Right renal pelvis (tissue), 4 donors: ENCODE measurements around the gene MYO1D. TPM values are rescaled to one million over a fixed set of nuclear protein-coding genes. Genes with fewer than 3 reads are reported as not detected.
"Not testable (repeated sequence)": the region's sequence is repeated elsewhere in the genome, so short reads cannot be mapped to it uniquely, and the experiment has no call there.

Source experiments
- DNase-seq, 4 donors: peaks; one replicate each; pipeline ENCODE4 v3.0.0-alpha.2; 2013; ENCODE audit warnings: low read depth in 4 of 4, low spot score in 3 of 4, missing footprints in 1 of 4
- polyA plus RNA-seq, 4 donors: library from polyadenylated mRNA; unstranded; fragments of 120-200 nt; gene quantifications; one replicate each; pipeline ENCODE4 v1.2.1, GENCODE V29; 2013; ENCODE audit not compliant: insufficient read length in 4 of 4

MYO1D gene
- polyA plus RNA-seq, 4 donors = 28.6 to 33.3 (median 29.4) TPM

DNA sequence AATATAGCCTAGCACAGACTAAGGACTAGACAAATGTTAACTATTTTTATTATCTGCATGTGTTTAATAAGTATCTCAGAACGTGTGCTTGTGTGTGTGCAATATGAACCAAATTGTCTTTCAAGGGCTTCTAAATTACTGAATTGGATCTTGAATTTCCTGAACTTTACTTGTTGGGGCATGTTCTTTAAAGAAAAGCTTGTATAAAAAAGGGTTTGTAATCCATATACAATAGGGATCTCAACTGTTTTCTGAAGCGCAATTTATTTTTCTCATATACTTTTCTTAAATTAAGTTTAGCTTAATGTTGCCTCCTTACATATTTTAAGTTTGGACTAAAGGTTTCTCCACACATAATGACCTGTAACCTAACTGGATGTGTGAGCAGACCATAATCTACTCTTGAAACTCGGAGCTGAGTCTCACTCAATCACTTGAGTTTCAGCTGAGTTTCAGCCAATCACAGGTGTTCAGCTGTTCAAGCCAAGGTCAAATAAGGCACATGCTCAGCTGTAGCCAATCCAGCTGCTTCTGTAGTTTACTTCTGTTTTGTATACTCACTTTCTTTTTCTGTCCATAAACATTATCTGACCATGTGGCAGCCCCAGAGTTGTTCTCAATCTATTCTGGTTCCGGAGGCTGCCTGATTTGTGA, 317.8 kb downstream of the MYO1D start:
- DNase-seq = no peak

DNA sequence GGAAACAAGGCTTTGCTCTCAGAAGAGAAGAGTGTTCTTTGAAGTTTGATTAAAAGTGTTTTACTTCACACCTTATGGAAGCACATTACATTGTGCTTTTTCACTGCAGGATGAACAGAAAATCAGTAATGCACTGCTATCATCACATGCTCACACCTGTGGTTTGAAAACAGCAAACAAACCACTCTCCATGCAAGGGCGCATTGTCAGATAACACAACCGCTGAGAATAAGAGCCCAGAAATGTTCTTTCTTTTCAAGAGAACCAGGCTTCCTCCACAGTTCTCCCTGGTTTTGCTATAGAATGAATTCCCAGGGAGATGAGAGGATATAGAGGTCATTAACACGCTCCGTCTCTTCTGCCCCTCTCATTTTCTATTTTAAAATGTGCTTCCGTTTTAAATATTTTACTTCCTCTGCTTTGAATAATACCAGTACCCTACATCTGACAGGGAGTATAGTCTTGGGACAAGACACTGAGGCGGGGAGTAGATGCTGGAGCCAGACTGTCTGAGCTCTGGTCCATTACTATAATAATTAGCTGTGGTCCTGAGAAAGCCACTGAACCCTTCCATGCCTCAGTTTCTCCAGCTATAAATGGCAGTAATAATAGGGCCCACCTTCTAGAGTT, 318.5 kb downstream of the MYO1D start:
- DNase-seq = no peak

DNA sequence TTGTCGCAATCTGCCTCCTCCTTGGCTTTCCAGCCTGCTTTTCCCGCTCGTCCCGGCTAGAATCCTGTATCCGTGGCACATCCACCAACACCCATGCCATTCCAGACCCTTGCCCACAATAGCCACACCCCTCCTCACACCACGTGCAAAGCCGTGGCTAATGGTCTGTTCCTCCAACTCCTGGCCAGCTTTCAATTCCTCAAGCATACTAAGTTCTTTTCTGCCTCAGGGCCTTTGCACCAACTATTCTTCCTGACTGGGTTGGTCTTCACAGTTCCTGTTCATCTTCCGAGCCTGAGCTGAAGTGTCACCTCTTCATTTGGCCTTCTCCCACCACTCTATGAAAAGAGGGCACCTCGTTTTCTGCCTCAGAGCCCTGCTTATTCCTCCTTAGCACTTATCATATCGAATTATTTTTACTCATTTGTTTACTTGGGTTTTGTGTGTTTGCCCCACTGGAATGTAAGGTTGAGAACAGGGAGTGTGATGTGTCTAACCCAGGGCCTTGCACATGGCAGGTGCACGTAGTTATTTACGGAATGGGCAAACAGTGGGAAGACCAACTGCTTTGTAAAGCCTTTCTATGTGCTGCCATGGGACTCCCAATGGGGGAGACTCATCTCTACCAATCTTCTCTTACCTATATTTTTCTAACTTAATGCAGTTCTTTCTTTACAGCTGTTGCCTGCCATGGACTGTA, 321.2 kb downstream of the MYO1D start:
- DNase-seq = no peak

DNA sequence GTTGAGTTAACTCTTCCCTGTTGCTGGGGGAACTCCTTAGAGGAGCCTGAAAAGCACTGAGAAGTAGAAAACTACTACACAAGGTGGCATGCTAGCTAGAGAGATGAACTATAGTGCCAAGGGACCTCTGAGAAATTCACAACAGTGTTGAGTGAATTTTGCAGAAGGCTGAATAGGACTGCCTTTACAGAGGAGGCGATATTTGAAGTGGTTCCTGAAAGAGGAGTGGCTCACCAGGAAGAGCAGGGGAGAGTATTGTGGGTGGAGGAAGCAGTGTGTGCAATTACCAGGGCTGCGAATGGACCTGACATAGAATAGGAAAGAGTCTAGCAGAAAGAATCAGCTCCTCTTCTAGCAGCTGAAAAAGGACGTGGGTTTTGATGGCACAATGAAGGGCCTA, 323.8 kb downstream of the MYO1D start:
- DNase-seq = no peak

DNA sequence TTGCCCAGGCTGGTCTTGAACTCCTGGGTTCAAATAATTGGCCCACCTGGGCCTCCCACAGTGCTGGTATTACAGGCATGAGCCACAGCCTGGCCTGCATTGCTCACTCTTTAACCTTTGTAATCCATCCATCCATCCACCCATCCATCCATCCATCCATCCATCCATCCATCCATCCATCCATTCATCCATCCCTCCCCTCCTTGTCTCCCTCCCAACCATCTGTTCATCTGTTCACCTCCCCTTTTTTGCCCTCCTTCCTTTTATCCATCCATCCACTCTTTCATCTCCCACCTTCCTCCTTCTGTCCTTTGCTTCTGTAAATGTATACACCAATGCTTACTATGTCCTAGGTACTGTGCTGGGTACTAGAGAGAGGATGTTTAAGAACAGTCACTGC, 324.6 kb downstream of the MYO1D start:
- no peak for DNase-seq

DNA sequence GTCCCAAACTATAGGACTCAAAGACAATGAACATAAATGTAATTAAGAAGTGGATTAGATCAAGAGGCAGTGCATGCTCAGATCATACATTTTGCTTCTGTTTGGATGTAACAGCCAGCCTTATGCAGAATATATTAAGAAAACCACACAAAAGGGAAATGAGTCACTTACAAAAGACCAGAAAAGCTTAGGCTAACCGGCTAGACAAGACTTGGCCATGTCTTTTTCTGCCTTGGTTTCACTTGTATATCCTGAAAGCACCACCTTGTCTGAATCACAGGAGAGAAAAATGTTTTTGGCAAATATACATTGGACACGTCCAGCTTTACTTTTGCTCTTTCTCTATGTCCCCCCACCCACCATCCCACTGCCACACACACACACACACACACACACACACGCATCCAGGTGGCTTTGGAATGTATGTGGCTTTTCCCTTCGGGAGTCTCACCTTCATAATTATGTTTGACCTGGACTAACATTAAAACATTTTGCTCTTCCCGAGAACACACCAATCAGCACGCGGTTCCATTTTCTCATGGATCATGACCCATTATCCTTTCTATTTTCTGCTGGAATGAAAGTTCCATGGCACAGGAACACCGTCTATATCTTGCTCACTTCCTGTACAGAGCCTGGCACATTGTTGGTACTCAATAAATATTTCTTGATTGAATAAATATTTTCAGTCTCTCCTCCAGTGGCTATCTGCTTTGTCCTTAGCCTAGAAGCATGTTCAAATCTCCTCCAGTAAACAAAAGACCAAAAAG, 325.6 kb downstream of the MYO1D start:
- no peak for DNase-seq

DNA sequence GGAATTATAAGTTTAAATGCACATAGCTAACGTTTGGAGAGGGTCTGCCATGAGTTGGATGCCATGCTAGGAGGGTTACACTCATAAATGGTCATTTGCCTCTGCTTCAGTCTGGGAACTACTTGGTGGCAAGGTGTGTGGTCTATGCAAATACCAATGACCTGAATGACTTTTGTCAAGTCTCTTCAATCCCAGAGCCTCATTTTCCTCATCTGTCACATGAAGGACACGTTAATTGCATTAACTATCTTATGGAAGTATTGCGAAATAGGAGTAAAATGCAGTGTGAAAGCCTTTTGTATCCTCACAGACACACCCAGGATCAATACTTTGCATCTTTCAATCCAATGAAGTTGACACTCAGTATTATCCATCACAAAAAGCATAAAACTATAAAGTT, 327.4 kb downstream of the MYO1D start:
- no peak for DNase-seq

DNA sequence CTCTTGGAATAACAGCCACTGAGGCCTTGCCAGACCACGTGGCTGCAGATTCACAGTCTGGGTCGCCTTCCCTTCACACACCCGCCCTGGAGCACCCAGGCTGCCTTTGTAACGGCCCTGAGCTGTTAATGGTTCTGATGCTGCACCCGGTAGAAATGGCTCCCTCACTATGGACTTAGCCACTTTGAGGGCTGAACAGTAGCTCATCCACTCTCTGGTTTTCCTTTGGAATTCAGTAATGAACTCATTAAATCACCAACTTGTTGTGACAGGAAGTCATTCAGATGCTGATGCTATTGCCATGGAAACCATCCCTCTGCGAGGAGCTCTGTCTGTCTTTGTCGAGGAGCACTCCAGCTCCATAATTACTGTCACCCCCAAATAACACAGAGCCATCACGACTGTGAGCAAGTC, 330.9 kb downstream of the MYO1D start:
- no peak for DNase-seq

DNA sequence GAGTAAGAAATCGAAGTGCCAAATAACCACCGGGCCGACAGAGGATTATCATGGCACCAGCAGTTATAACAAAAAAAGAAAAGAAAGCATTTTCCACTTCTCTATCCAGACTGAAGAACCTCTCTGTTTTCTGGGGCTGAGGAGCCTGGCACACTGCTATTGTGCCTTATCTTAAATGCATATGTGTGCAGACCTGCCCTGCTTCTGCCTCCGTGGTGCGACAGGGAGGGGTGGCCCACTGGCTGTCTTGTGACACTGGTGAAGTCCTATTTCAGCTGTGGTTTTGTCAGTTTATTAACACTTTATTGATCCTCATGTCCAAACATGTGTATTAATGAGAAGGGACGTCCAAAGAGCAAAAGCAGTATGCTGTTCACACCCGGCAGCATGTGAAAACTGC, 334.7 kb downstream of the MYO1D start:
- DNase-seq = no peak

DNA sequence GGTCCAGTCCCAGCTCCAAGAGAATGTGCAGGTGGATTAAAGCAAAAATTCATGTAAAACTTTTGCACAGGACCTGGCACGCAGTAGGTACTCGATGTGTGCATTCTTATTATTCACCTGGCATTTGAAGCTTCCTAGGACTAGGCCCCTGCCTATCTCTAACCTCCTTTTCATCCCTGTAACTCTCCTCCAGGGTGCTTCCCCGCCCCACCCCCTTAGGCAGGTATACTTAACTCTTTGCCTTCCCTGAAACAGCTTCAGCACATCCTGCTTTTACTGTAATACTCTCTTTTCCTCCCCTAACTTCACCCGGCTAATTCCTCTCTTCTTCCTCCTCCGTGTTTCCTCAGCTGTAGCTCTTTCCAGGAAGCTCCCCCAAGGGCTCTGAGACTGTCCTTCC, 335.3 kb downstream of the MYO1D start:
- DNase-seq = no peak

DNA sequence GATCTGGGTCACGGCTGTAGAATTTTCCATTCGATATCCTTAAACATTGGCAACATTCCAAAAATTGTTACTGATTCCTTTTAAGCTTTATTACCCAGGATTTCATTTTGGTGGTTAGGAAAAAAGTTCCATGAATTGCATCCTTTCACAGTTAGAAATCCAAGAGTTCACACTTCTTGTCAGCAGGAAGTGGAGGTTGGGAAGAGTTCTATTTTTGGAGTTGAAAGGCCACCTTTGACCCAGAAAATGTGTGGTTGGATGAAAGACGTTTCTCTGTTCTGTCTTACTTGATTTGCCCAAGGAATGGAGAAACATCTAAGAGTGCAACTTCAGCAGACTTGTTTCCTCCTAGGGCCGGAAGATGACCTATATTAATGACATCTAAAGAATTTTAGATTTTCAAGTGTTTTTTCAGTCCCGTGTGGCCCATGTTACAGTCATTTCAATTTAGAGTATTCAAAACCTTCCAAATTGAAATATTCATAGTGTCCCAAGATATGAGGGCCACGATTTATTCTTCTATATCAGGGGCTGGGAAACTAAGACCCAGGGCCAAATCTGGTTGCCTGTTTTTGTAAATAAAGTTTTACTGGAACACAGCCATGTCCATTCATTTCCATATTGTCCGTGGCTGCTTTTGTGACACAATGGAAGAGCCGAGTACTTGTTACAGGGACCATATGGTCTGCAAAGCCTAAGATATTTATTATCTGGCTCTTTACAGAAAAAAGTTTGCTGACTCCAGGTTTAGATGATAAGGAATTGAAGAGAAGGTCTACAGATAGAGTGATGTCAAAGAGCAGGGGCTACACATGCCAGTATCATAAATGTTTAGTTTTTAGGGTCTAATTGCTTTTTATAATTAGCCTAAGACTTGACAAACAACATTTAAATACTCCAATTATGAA, 339.9 kb downstream of the MYO1D start:
- no peak for DNase-seq

DNA sequence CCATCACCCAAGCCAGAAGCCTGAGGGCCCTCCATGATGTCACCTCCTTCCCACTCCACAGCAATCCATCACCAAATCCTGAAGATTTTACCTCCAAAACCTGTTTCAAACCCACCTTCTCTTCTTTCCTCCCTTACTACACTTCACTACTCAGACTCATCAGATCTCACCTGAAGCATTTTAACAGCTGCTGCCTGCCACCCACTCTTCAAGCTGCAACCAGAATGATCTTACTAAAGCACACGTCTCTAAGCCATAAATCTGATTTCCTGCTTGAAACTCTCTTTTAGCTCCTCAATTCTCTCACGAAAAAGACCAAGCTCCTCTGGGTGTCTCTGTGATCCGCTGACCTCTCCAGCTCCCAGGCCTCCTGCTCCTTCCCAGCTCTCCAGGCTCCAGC, 343.6 kb downstream of the MYO1D start:
- DNase-seq = no peak

DNA sequence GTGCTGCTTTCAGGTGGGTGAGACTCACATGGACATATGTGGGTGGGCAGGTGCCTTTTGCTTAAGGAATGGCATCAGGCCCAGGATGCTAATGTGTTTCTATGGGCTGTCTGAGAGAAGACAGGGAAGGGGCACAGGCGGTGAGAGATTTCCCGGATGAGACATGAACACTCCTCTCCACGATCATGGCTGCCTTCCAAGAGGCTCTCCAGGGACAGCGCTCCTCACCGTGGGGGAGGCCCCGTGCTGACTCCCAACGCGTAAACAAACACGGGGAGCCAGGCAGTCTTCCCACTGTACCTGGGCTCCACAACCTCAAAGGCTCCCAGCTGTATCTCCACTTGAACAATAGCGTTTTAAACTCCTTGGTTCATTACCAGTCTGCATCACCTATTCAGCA, 347.3 kb downstream of the MYO1D start:
- DNase-seq = no peak

DNA sequence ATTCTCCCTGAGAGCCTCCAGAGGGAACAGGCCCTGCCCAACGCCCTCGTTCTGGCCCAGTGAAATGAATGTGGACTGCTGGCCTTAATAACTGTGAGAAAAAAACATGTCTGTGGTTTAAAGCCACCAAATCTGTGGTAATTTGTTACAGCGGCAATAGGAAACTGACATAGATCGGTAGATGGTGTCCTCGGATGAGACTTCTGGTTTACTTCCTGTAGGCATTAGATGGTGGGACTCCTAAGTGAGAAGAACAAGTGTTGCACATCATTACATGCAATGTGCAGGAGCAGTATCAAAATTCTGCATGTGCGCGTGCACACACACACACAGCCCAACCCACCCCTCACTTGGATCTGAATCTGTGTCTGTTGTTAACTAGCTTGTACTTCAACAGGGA, 348.1 kb downstream of the MYO1D start:
- no peak for DNase-seq

DNA sequence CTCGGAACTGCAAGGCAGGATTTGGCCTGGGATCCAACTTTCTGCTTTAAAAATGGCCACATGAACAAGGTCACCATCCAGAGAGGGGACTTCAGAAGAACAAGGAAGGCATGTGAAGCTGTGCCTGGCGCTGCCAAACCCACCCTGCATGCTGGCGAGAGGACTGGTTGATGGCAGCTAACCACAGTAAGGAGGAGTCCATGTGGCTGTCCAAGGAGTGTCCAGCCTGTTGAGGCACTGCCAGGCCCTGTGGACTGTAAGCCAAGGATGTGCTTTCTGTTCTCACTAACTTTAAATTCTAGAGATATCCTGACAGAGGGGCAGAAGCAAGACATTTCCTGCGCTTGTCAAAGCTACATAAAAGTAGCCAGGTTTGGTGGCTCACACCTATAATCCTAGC, 349.8 kb downstream of the MYO1D start:
- DNase-seq = no peak

DNA sequence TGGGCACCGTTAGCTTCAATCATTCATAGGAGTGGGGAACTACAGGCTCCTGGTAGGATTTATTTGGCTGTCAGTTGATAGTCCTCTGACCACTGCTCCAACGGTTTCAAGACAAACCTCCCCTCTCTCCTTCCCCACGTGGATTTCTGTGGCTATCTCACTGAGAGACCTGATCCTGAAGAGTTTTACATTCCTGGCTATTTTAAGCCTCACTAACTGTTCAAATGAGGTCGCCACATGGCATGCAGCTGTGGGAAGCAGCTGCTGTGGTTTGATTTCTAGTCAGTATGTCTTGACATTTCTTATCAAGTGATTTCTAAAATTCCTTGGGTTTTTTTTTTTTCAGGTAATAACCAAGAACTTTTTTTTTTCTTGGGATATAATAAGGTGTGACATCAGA, 351.8 kb downstream of the MYO1D start:
- no peak for DNase-seq

DNA sequence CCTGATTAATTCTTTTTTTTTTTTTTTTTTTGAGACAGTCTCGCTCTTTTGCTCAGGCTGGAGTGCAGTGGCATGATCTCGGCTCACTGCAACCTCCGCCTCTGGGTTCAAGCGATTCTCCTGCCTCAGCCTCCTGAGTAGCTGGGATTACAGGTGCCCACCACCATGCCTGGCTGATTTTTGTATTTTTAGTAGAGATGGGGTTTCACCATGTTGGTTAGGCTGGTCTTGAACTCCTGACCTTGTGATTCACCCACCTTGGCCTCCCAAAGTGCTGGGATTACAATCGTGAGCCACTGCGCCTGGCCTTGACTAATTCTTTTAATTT, 352.4 kb downstream of the MYO1D start:
- DNase-seq = not testable (repeated sequence)

DNA sequence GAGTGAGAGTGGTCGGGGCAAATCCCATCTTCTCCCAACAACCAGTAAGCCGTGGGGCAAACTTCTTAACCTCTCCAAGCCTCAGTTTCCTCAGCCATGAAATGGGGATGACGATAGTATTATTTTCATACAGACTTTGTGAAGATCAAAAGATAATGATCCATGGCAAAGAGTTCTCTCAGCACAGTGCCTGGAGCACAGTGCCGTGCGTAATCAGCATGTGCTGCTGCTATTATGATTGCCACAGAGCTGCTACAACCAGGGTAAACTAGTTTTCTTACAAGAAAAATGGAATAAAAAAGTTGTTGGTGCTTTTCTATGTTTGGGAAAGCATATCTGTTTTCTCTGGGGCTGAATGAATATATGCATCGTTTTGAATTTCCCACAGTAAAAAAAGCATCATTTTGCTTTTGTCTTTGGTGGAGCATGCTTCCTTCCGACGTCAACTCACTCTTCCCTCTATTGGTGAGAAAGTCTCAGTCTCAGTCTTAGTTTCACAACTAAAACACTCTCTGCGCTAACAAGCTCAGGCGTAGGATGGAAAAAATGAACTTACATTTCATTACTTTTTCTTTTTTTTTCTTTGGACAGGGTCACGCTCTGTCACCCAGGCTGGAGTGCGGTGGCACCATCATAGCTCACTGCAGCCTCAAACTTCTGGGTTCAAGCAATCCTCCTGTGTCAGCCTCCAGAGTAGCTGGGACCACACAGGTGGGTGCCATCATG, 352.9 kb downstream of the MYO1D start:
- DNase-seq = no peak

DNA sequence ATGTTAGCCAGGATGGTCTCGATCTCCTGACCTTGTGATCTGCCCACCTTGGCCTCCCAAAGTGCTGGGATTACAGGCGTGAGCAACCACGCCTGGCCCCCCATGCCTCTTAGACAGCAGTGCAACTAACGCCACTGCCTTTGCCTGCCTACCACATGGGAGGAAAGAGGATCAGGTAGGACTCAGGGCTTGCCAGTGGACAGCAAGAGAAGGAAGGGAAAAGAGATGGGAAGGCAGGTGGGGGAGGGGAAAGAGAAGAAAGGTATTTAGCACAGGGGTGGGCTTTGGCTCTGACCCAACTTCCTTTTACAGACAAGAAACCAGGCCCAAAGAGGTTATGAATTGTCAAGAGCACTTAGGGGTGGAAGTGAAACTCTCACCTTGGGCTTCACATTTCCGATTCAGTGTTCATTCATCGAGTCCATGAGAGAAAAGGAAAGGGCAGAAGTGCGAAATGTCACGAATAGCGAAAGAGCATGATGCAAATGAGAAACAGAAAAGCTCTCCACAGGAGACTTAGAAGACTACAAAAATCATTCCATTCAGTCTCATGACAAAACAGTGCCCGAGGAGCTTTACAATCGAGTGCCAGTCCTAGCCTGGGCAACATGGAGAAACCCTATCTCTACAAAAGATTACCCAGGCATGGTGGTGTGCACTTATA, 353.8 kb downstream of the MYO1D start:
- DNase-seq = no peak
